SJCRH30 (cell line): Measurements from ENCODE around the gene SURF1. TPM values are rescaled to one million over a fixed set of nuclear protein-coding genes. Genes with fewer than 3 reads are reported as not detected.
"Not testable (repeated sequence)": the region's sequence is repeated elsewhere in the genome, so short reads cannot be mapped to it uniquely, and the experiment has no call there.

Experiments used
- DNase-seq, 2 experiments: peaks; one replicate each; pipeline ENCODE4 v3.0.0-alpha.2; 2015 to 2020
- H3K27ac ChIP-seq: fragments of 250-450 bp; sonication (Bioruptor Pico); 2 replicates; pipeline ENCODE4 v1.5.1; 2020; ENCODE audit warnings: mild to moderate bottlenecking, moderate library complexity
- H3K27me3 ChIP-seq: fragments of 250-450 bp; sonication (Bioruptor Pico); 2 replicates; pipeline ENCODE4 v1.5.1; 2020; ENCODE audit warnings: mild to moderate bottlenecking, moderate library complexity
- H3K36me3 ChIP-seq: fragments of 250-450 bp; sonication (Bioruptor Pico); 2 replicates; pipeline ENCODE4 v1.5.1; 2020; ENCODE audit warnings: mild to moderate bottlenecking, moderate library complexity
- H3K4me1 ChIP-seq: fragments of 250-450 bp; sonication (Bioruptor Pico); 2 replicates; pipeline ENCODE4 v1.5.1; 2020; ENCODE audit warnings: mild to moderate bottlenecking, moderate library complexity
- H3K4me3 ChIP-seq: fragments of 250-450 bp; sonication (Bioruptor Pico); 2 replicates; pipeline ENCODE4 v1.5.1; 2020; ENCODE audit warnings: mild to moderate bottlenecking, moderate library complexity
- H3K9me3 ChIP-seq: fragments of 250-450 bp; sonication (Bioruptor Pico); replicated peaks from 2 replicates; pipeline ENCODE4 v1.5.1; 2020; ENCODE audit warnings: mild to moderate bottlenecking, moderate library complexity
- total RNA-seq: library from RNA; depleted of rRNA; stranded (reverse); fragments of >200 nt; shearing (Covaris generic); gene quantifications from 2 replicates; pipeline ENCODE4 v1.2.3, GENCODE V29; 2014

SURF1 gene
- total RNA-seq, 1 experiment from 2014 or later: 19.3 TPM

GRCh38 chr9:133334161-133334560, 22.1 kb downstream of the SURF1 start:
- Histone ChIP-seq H3K27ac (no peak overlapping the region), H3K4me1 (no peaks in the 10 kb centered on the region), H3K4me3 (no peak overlapping the region), H3K36me3 (peaks cover 44% of the 10 kb centered on the region), H3K9me3 (no peaks in the 10 kb centered on the region), H3K27me3 (no peaks in the 10 kb centered on the region)
- DNase-seq: no peak

DNA sequence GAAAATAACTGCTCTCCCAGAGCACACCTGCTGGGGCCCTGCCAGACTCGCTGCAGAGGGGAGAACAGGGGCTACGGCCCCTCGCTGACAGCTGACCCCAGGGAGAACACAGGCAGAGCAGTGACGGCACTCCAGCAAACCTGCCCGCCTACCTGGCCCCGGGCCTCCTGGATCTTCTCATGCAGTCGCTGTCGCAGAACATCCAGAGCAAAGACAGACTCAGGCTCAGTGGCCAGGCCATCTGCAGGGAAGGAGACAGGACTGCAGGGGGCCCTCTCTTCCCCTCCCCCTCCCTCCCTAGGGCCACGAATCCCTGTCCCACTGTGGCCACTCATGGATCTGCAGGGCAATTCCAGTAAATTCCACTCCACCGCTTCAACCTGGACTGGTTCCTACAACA, 22.7 kb downstream of the SURF1 start:
- peaks cover 44% of the 10 kb centered on the region for H3K36me3 ChIP-seq
- H3K27ac ChIP-seq: no peak overlapping the region
- DNase-seq: no peak
- no peaks in the 10 kb centered on the region for H3K27me3 ChIP-seq
- no peaks in the 10 kb centered on the region for H3K4me1 ChIP-seq
- H3K4me3 ChIP-seq: no peak overlapping the region
- H3K9me3 ChIP-seq: no peaks in the 10 kb centered on the region

DNA sequence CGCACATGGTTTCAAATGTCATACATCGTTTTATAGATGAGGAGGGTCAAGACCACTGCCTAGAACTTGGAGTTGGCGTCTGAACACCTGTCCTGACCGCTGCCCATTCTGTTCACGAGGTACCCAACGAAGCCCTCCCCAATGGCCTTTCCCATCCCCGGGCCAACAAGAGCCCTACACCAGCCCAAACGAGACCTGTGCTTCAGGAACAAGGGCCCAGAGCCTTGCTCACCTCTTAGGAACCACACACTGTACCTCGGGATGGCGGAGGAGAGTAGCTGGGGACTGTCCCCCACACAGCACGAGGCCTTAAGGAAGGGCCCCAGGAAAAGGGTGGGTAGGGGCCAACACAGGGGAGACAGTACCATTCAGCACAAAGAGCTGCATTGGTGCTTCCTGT, 23.3 kb downstream of the SURF1 start:
- Histone ChIP-seq H3K27ac (no peak overlapping the region), H3K9me3 (no peaks in the 10 kb centered on the region), H3K4me3 (no peak overlapping the region), H3K4me1 (no peaks in the 10 kb centered on the region), H3K27me3 (no peaks in the 10 kb centered on the region), H3K36me3 (peaks cover 44% of the 10 kb centered on the region)
- DNase-seq: no peak

DNA sequence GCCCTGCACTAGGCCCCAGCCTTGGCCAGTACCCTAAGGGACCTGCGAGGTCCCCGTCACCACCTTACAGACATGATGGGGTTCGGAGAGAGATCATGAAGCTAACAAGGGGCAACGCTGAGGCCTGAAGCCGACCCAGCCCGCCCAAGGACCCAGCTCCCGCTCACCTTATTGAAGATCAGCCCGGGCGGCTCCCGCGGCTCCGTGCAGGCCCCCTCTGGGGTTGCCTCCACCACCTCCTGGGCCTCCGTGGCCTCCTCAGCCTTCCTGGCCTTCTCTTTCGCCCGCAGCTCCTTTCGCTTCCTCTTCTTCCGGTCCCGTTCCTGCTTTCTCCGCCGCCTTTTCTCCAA, 23.9 kb downstream of the SURF1 start:
- H3K4me3 ChIP-seq: no peak overlapping the region
- H3K9me3 ChIP-seq: no peaks in the 10 kb centered on the region
- DNase-seq: no peak
- H3K27me3 ChIP-seq: no peaks in the 10 kb centered on the region
- no peaks in the 10 kb centered on the region for H3K4me1 ChIP-seq
- H3K27ac ChIP-seq: no peak overlapping the region
- peaks cover 44% of the 10 kb centered on the region for H3K36me3 ChIP-seq

GRCh38 chr9:133331641-133332380, 24.5 kb downstream of the SURF1 start:
- H3K9me3 ChIP-seq: no peaks in the 10 kb centered on the region
- peaks cover 44% of the 10 kb centered on the region for H3K36me3 ChIP-seq
- no peak overlapping the region for H3K27ac ChIP-seq
- no peaks in the 10 kb centered on the region for H3K27me3 ChIP-seq
- no peaks in the 10 kb centered on the region for H3K4me1 ChIP-seq
- no peak overlapping the region for H3K4me3 ChIP-seq
- DNase-seq: no peak

DNA sequence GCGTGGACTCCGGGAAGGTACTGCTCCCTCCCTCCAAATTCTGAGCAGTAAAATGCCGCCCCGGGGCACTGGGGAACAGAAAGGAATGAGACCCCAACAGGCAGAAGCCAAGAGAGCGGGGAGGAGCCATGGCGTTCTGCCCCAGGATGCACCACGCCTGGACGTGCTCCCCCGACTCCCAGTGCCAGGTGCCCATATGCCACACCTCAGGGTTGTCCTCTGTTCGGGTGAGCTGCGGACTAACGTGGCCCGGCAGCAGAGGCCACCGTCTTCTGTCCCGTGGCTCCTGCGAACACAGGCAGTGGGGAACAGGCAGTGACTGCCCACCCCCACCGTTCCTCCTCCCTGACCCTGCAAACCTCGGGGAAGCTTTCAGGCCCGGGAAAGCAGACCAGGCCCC, 25.1 kb downstream of the SURF1 start:
- H3K4me1 ChIP-seq: no peaks in the 10 kb centered on the region
- H3K27me3 ChIP-seq: no peaks in the 10 kb centered on the region
- DNase-seq: no peak
- no peaks in the 10 kb centered on the region for H3K9me3 ChIP-seq
- no peak overlapping the region for H3K4me3 ChIP-seq
- H3K36me3 ChIP-seq: peaks cover 44% of the 10 kb centered on the region
- no peak overlapping the region for H3K27ac ChIP-seq

DNA sequence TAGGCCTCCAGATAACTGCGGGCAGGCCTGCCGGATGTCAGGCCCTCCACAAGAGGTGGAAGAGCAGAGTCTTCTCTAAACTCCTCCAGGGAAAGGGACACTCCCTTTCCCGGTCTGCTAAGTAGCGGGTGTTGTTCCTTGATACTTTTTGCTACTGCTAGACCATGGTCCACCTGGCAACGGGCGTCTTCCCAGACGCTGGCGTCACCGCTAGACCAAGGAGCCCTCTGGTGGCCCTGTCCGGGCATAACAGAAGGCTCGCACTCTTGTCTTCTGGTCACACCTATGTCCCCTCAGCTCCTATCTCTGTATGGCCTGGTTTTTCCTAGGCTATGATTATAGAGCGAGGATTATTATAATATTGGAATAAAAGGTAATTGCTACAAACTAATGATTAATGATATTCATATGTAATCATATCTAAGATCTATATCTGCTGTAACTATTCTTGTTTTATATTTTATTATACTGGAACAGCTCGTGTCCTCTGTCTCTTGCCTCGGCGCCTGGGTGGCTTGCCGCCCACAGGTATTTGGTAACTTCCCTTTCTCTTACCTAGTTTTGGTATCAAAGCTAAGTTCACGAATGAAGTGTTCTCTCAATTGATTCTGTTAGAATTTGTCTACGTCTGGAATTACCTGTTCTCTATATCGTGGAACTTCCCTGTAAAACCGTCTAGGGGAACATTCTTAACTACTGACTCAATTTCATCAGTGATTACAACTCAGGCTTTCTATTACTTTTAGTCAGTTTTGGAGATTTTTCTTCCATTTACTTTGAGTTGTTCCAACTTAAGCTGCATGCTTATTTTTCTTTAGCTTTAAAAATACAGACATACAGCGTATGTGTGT, 26.8 kb downstream of the SURF1 start:
- not testable (repeated sequence) for H3K9me3 ChIP-seq, H3K4me3 ChIP-seq, H3K4me1 ChIP-seq, DNase-seq, H3K27me3 ChIP-seq, H3K27ac ChIP-seq
- peaks cover 41% of the 10 kb centered on the region for H3K36me3 ChIP-seq

DNA sequence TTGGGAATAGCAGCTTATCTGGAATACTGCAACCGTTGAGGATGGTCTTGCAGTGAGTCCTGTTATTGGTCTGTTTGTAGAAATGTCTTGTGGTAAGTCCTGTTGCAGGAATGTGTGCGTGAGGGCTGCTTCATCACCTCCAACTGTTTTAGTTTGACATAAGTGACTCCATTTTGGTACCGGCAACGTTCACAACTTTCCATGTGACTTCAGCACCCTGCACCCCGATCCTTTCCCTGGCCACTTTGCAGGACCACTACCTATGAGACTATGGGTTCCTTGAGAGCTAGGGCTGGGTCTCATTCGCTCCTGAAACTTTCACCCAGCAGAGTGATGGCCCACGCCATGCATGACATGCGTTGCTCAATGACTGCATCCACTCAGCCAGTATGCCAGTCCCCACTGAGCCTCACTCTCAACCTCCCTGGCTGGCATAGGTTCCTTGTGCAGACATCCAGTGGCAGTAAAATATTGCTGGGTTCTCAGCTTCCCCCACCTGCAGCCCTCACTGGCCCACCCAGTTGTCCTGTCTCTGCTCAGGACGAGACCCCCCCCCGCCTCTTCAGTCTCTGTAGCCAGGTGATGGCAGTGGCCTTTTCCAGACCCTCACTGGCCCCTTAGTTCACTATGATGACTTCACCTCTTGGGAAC, 28.3 kb downstream of the SURF1 start:
- Histone ChIP-seq H3K27me3 (no peaks in the 10 kb centered on the region), H3K27ac (no peak overlapping the region), H3K4me3 (no peak overlapping the region), H3K4me1 (no peaks in the 10 kb centered on the region), H3K9me3 (no peaks in the 10 kb centered on the region), H3K36me3 (peaks cover 25% of the 10 kb centered on the region)
- DNase-seq: no peak

GRCh38 chr9:133327021-133327420, 29.3 kb downstream of the SURF1 start:
- H3K4me3 ChIP-seq, H3K9me3 ChIP-seq, H3K27ac ChIP-seq, H3K27me3 ChIP-seq, H3K4me1 ChIP-seq, DNase-seq: not testable (repeated sequence)
- H3K36me3 ChIP-seq: peaks cover 18% of the 10 kb centered on the region

GRCh38 chr9:133323991-133324703, 32.1 kb downstream of the SURF1 start:
- no peak for DNase-seq
- Histone ChIP-seq H3K4me3 (no peak overlapping the region), H3K27me3 (peaks cover 7% of the 10 kb centered on the region; the same call in 1 of the 2 replicates), H3K9me3 (no peaks in the 10 kb centered on the region), H3K27ac (no peak overlapping the region), H3K4me1 (no peaks in the 10 kb centered on the region), H3K36me3 (no peaks in the 10 kb centered on the region)

- Histone ChIP-seq H3K9me3 (no peaks in the 10 kb centered on the region), H3K27me3 (peaks cover 9% of the 10 kb centered on the region; the same call in 1 of the 2 replicates), H3K36me3 (no peaks in the 10 kb centered on the region), H3K27ac (no peak overlapping the region), H3K4me3 (no peak overlapping the region), H3K4me1 (no peaks in the 10 kb centered on the region)
- no peak for DNase-seq
Observed at GRCh38 chr9:133323211-133323610, 33.1 kb downstream of the SURF1 start.

- no peak overlapping the region for H3K27ac ChIP-seq
- DNase-seq: no peak
- H3K36me3 ChIP-seq: no peaks in the 10 kb centered on the region
- H3K4me3 ChIP-seq: no peak overlapping the region
- no peaks in the 10 kb centered on the region for H3K9me3 ChIP-seq
- H3K4me1 ChIP-seq: no peaks in the 10 kb centered on the region
- H3K27me3 ChIP-seq: peaks cover 9% of the 10 kb centered on the region; the same call in 1 of the 2 replicates
Observed at GRCh38 chr9:133322701-133323100, 33.6 kb downstream of the SURF1 start.

DNA sequence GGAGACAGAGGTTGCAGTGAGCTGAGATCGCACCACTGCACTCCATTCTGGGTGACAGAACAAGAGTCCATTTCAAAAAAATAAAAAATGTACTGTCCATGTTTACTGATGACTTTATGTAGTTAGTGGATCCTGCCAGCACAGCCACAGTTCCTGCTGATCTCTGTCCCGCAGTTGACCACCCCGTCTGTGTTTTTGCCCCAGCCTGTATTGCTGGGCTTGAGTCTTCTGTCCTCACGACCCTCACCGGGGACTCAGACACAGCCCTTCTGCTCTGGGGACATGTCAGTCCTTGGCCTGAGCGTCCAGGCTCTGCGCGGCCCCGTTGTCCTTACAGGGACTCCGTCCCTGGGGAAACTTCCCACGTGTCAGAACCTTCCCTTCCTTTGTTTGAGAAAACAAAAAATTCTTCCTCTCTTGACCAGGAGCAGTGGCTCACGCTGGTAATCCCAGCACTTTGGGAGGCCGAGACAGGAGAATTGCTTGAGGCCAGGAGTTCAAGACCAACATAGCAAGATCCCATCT, 34.8 kb downstream of the SURF1 start:
- Histone ChIP-seq H3K9me3 (no peaks in the 10 kb centered on the region), H3K4me1 (no peaks in the 10 kb centered on the region), H3K27ac (no peak overlapping the region), H3K27me3 (peaks cover 9% of the 10 kb centered on the region; the same call in 1 of the 2 replicates), H3K36me3 (no peaks in the 10 kb centered on the region), H3K4me3 (no peak overlapping the region)
- DNase-seq: no peak

DNA sequence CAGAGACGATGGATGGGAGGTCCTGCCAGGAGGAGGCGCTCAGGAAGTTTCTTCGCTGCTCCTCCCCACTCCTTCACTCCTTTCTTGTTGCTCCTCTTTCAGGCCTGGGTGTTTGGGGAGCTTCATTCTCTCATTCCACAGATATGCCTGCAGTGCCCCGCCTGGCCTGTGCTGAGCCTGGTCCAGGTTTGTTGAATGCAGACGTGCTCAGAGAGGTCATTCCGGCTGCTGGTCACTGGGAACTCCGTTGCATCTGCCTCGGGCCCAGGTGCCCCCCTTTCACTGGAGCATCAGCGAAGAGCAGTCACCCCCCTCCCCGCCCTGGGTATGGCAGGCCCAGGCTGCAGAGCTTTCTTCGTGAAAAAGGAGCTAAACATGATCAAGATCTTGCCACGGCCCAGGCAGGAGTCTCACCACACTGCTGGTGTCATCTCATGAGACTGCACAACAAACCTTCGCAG, 35.8 kb downstream of the SURF1 start:
- H3K4me1 ChIP-seq: no peaks in the 10 kb centered on the region

More for the DNA sequence above, 35.8 kb downstream of the SURF1 start:
- Histone ChIP-seq H3K9me3 (no peaks in the 10 kb centered on the region; the same call in 1 of the 2 replicates), H3K27me3 (peaks cover 9% of the 10 kb centered on the region; the same call in 1 of the 2 replicates), H3K4me3 (no peak overlapping the region), H3K36me3 (no peaks in the 10 kb centered on the region), H3K27ac (no peak overlapping the region)
- no peak for DNase-seq
